ENCODE data around the gene SERPINB6.
"Not testable (repeated sequence)": the region's sequence is repeated elsewhere in the genome, so short reads cannot be mapped to it uniquely, and the experiment has no call there.

The SERPINB6 gene

GRCh38 chr6:2937627-2938003 lies 33.8 kb downstream of the SERPINB6 start:
- no peak for DNase-seq

DNA sequence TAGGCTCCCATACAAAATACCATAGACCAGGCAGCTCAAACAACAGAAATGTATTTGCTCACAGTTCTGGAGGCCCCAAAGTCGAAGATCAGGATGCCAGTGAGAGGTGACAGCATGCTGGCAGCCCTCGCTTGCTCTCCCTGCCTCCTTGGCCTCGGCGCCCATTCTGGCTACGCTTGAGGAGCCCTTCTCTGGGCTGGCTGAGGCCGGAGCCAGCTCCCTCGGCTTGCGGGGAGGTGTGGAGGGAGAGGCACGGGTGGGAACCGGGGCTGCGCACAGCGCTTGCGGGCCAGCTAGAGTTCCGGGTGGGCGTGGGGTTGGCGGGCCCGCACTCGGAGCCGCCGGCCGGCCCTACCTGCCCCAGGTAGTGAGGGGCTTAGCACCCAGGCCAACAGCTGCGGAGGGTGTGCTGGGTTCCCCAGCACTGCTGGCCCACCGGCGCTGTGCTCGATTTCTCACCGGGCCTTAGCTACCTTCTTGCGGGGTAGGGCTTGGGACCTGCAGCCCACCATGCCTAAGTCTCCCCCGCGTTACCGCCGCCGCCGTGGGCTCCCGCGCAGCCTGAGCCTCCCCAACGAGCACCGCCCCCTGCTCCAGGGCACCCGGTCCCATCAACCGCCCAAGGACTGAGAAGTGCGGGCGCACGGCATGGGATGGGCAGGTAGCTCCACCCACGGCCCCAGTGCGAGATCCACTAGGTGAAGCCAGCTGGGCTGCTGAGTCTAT lies 35.6 kb downstream of the SERPINB6 start:
- DNase-seq: no peak

- DNase-seq: no peak
These were observed 37.3 kb downstream of the SERPINB6 start for GRCh38 chr6:2934057-2934456.

DNA sequence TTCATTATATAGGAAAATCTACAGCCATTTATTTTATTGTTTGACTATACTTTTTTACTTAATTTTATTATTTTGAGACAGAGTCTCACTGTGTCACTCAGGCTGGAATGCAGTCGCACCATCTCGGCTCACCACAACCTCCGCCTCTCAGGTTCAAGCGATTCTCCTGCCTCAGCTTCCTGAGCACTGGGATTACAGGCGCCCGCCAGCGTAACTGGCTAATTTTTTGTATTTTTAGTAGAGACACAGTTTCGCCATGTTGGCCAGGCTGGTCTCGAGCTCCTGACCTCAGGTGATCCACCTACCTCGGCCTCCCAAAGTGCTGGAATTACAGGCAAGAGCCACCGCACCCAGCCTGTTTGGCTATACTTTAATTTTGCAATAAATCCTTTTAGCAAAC lies 38.5 kb downstream of the SERPINB6 start:
- DNase-seq: not testable (repeated sequence)

GRCh38 chr6:2931970-2932748 lies 39.2 kb downstream of the SERPINB6 start:
- peak; percentile 72 to 94 for DNase-seq

DNA sequence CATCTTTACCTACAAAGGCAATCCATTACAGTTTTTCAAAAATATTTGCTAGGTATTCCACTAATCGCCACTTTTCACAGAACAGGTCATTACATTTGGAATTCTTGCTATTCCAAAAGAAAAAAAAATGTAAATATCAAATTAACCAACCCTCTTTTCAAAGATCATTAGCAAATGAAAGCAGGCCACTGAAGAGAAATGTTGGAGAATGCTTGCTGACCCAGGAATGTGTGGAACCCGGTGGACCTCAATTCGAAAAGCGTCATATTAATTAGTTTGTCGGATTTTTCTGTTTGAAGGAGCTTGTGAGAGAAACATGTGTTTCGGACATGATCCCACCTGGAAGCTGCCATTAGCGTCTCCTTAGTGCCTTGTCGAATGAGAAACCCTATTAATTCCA lies 40.3 kb downstream of the SERPINB6 start:
- DNase-seq: no peak

DNA sequence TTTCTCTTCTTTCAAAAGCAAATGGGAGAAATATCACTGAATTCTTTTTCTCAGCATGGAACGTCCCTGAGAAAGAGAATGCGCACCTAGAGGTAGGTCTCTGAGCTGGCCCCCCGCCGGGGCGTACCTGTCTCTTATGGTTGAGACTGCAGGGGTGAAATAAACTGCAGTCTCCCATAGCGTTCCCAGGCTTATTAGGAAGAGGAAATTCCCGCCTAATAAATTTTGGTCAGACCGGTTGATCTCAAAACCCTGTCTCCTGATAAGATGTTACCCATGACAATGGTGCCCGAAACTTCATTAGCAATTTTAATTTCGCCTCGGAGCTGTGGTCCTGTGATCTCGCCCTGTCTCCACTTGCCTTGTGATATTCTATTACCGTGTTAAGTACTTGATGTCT lies 43.4 kb downstream of the SERPINB6 start:
- DNase-seq: not testable (repeated sequence)

- not testable (repeated sequence) for DNase-seq
These were observed 45.3 kb downstream of the SERPINB6 start for GRCh38 chr6:2925842-2926747.

DNA sequence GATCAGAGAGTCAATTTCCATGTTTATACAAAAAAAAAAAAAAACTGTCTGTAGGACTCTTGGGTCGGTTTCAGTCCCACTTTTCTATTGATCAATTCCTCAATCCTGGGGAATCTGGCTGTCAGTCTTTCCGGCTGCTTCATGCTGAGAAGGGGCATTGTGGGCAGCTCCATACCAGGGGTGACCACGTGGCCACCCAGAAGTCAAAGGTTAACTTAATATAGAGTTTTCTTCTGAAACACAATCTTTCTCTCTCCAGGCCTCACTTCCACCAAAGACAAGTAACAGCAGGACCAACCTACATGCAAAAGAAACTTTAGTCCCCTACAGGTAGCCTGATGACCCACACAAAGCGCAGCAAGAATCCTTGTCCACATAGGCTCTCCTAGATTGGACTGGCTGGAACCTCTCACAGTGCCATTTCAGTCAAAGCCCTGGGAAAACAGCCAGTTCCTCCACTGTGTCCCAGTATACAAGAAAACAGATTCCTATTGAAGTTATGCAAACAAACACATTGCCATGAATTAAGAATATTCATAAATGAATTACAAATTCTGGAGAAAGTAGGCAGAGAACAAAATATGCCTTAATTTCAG lies 49.7 kb downstream of the SERPINB6 start:
- no peak for DNase-seq

DNA sequence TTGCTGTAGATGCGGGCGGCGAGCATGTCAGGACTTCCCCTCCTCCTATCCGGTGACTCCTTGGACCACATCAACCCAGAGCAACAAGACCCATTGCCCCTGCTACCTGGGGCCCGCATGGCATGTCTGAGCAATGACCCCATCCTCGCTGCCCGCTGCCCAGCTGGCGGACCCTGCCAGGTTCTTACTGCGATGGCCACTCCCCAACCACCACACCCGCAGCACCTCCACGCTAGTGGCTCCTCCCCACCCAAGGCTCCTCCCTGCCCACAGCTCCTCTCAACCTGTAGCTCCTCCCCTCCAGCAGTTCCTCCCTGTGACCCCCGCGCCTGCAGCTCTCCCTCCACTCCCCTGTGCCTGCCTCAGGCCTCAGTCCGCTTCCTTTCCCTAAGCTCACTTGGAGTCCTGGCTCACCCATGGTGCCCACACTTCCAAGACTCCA lies 50.7 kb downstream of the SERPINB6 start:
- DNase-seq: no peak

DNA sequence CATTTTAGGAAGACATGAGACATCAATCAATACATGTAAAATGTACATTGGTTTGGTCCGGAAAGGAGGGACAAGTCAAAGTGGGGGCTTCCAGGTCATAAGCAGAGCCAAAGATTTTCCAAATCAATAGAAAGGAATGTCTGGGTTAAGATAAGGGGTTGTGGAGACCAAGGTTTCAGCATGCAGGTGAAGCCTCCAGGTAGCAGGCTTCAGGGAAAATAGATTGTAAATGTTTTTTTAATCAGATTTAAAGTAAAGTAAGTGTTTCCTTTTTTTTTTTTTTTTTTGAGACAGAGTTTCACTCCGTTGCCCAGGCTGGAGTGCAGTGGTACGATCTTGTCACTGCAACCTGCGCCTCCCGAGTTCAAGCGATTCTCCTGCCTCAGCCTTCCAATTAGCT lies 51.5 kb downstream of the SERPINB6 start:
- no peak for DNase-seq

DNA sequence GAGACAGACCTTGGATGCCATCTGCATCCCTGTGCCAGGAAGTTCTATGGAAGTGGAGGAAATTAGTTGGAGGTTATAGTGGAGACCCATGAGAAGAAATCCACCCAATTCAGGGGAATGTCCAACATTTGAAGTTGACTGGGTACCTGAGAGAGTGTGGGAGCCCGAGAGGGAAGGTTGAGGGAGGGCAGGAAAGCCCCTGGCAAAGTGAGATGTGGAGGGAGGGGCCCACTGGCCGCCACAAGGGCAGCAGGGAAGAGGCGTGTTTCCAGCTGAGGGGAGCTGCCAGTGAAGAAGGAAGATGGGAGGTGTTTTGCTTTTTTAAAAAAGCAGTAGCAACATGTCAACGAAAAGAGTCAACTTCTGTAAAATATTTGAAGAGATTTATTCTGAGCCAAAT lies 52.0 kb downstream of the SERPINB6 start:
- DNase-seq: no peak

DNA sequence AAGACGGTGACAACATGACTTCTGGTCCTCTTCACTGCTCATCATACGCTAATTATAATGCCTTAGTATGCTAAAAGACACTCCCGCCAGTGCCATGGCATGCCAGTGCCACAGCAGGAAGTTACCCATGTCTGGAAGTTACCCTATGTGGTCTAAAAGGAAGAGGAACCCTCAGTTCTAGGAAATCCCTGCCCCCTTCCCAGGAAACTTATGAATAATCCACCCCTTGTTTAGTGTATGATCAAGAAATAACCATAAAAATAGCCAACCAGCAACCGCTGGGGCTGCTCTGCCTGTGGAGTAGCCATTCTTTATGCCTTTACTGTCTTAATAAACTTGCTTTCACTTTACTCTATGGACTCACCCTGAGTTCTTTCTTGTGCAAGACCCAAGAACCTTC lies 52.4 kb downstream of the SERPINB6 start:
- peak; percentile 85 to 93 for DNase-seq

- no peak for DNase-seq
These were observed 53.4 kb downstream of the SERPINB6 start for GRCh38 chr6:2917801-2918445.

GRCh38 chr6:2917065-2917464 lies 54.3 kb downstream of the SERPINB6 start:
- DNase-seq: no peak

GRCh38 chr6:2916158-2916925 lies 55.0 kb downstream of the SERPINB6 start:
- no peak for DNase-seq

DNA sequence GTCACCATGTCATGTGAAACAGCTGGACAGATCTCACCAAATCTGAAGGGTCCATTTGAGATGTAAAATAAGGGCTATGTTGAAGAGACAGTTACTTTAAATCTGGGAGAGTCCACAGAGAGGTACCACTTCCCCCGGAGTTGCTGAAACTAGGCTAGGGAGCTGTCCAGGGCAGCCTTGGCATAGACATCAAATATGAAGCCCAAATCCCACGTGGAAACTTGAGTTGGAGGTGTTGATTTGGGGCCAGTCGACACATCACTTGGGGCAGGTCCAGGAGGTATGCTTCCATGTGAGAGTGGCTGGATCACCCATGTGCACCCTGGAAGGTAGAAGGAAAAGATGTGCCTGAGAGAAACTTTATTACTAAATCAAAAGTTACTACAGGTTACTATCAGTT lies 56.2 kb downstream of the SERPINB6 start:
- no peak for DNase-seq

- DNase-seq: no peak
These were observed 57.1 kb downstream of the SERPINB6 start for GRCh38 chr6:2914318-2914660.

GRCh38 chr6:2913621-2914317 lies 57.6 kb downstream of the SERPINB6 start:
- no peak for DNase-seq

- no peak for DNase-seq
These were observed 60.2 kb downstream of the SERPINB6 start for GRCh38 chr6:2911171-2911570.

DNA sequence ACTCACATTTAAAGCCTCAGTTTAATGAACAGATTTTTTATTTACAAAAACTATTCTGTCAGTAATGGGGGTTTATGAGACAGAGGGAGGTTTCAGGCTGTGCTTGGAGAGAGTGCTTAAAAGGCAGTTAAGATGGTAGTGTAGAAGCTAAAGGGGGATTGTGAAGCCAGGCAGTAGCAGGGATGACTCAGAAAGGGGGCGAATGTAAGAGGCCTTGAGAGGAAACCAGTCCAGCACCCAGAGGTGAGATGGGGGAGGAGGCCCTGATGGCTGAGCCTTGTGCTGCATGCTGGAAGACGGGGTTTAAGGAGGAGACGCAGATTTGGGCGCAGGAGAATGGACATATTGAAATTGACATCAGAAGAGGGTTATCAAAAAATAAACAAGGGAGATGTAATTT lies 61.6 kb downstream of the SERPINB6 start:
- DNase-seq: no peak
